DLD1 (cell line): ENCODE results near the gene TNS1.

Source experiments
- in situ Hi-C: cut with HindIII; loops from 2 replicates; pipeline ENCODE4 v1.10.0; 2017; ENCODE audit warnings: low sequenced_read_pairs

The TNS1 gene

DNA sequence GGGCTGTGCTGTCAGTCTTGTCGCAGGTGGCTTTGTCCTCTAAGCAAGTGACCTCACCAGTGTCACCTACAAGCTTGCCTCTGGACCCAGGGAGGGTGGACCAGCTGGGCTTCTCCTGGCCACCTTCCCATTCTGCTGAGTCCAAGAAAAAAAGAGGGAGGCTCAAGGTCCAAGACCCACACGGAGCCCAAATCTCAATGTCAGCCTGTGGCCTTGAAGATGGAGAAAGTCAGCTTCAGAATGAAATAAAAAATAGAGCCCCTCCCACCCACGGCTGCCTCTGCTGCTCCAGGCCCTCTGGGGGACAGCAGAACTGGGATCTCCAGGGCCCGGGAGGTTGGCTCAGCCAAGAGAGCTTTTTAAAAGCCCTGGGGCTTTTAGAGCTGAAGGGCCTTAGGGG is 145.9 kb downstream of the TNS1 start:
- in situ Hi-C loops: no loop called here

DNA sequence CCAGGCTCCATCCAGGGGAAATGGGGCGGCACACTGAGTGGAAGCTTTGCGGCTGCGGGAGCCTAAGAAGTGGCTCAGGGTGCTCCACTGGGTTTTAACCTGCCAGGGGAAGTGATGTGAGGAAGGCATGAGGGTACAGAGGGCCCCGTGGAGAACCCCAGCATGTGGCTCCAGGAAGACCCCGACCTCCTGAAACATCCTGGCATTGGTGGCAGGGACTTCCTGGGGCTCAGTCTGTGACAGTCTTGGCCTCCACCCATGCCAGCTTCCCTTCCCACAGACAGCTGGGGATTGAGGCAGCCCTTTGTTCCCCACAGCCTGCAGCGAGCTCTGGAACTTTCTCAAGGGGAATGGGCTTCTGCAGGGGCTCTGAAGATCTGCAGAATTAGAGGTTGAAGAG is 146.6 kb downstream of the TNS1 start:
- in situ Hi-C loops: no loop called here

DNA sequence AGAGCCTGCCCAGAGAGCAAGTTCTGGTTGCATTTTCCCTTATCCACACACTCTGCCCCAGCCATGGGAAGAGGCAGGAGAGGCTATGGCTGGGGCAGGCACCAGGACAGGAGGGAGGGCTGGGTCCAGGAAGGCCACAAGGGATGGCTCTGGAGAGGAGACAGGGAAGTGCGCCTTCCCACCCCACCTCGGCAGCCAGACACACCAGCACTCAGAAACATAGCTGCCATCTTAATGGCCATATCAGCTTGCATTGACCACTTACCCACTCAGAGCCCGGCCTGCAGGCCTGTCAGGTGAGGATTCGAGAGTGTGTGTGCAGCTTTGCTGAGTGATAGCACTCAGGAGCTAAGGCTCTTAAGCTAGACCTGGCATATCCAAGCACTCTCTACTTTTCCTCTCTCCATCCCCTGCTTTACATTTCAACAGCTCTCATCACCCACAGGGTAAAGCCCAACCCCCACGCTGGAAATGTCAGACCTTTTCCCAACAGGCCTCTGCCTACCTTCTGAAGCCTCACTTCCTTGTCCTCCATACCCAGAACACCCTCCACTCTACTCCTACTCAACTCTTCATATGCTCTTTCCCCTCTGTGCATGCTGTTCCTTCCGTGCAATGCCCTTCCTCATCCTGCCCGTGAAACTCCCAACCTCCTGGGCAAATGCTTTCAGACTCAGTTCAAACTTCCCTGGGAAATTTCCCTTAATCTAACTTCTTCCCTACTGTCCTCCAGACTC is 147.9 kb downstream of the TNS1 start:
- in situ Hi-C loops: no loop called here

DNA sequence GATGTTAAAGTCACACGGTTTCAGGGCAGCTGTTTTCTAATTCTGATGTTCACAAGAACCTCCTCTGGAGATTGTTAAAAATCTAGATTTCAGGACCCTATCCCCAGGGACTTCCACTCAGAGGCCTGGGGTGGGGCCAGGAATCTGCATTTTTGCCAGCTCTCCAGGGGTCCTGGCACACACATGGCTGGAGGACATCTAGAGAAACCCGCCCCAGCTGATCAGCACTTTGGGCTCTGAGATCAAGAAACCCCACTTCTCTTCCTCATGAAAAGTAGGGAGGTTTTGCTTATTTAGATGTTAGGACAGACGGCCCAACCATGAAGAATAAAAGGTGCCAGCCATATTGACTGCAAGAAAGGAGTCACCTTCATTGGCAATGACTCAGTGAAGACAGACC is 148.8 kb downstream of the TNS1 start:
- in situ Hi-C loops: no loop called here

DNA sequence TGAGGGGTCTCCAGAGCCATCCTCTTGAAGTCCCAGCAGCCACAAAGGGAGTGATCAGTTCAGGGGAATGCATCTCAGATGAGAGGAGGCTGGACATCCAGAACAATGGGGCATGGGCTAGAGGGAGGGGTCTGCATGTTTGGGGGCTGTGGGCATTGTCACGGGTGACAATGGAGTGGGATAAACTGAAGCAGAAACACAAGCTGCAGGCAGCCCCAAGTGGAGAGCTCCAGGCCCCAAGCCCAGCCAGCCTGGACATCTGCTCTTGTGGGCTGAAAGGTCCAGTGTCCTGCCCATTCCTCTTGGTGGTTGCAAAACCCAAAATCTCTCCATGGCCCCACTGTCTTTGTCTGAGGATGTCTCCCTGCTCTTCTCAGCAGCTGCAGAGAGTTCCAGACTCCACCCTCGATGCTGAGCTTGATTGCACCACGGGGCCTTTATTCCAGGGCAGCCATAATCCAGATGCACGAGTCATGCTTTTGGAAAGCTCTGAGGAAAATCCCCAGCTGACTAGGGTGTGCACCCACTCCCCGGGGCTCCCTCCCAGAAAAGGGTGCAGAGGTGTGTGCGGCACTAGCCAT is 149.4 kb downstream of the TNS1 start:
- in situ Hi-C loops: no loop called here

DNA sequence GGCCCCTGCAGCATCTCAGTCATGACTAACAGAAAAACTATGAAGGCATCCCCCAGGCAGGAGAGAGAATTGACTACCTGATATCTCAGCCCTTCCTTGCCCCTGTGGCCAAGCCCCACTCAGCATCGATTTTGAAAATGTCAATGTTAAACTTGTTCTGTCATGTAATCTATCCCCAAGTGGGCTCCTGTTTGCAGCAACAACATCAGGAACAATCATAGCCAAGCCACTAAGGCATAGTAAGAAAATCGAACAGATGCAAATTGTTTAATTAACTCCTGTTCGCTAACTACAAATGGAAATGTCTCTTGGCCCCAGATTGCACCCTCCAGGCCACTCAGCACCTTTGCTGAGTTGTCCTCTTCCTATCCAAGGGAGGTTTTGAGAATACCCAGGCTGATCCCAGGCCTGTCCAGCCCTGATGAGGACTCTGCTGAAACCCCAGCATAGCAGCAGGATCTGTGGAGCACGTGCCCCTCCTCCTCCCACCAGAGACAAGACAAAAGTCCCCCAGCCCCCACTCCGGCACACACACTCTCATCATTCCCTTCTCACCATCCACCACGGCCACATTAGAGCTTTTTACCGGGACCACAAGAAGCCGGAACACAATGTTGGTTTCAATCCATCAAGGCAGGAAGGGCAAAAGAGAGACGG is 150.1 kb downstream of the TNS1 start:
- in situ Hi-C loops: no loop called here

DNA sequence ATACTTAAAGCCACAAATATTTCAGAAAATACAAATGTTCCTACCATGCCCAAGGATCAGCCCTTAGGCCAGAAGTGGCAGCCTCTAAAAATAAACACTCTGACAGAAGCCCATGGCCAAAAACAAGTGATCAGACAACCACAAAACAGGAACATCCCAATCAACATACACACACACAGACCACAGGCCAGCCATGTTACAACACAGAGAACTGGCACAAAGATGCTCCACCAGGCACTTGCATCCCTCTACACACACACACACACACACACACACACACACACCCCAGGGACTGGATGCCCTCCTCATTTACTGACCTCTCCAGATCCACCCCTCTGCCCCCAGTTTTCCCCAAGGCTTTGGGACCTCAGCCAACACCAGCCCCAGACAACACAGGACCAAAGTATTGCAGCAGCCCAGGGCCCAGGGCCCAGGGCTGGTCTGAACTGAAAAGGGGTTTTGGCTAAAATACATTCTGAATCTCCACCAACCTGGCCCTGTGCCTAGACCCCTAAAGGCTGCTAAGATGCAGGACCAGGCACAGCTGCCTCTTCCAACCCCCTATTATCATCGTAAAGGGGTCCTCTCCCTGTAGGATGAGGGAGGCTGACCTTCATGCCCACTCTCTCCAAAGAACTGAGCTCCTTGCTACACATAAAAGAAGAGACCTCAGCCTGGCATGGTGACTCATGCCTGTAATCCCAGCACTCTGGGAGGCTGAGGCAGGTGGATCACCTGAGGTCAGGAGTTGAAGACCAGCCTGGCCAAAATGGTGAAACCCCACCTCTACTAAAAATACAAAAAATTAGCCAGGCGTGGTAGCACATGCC is 151.4 kb downstream of the TNS1 start:
- in situ Hi-C loops: no loop called here

DNA sequence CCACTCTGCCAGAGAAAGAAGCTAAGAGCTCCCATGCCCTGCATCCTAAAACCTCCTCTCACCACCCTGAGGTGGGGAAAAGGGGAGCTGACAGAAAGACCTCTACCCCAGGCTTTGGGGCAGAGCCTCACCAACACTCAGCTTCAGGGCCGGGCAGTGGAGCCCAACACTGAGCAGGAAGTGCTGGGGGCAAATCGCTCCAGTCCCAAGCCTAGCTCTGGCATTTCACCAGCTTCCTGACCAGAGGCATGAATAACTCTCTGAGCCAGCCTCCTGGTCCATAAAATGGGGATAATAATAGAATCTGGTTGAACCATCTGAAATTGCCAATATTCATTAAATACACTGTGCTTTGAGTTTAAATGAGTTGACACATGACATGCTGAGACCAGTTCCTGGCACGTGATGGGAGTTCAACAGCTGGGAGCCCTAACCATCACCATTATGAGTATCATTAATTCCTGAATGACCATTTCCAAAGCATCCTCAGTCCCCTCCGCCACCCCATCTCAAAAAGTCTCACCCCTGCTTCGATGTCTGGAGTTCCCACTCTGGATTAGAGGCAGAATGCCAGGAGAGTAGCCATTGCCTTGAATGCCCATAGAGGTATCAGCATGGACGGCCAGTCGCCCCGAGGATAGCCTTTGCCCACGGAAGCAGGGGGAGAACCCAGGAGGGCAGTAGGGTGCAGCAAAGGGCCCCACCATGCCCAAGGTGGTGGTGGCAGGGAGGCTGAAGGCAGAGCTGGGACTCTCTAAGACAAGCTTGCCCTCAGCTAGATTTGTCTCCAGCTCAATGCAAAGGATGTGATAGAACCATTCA is 153.4 kb downstream of the TNS1 start:
- in situ Hi-C loops: no loop called here

DNA sequence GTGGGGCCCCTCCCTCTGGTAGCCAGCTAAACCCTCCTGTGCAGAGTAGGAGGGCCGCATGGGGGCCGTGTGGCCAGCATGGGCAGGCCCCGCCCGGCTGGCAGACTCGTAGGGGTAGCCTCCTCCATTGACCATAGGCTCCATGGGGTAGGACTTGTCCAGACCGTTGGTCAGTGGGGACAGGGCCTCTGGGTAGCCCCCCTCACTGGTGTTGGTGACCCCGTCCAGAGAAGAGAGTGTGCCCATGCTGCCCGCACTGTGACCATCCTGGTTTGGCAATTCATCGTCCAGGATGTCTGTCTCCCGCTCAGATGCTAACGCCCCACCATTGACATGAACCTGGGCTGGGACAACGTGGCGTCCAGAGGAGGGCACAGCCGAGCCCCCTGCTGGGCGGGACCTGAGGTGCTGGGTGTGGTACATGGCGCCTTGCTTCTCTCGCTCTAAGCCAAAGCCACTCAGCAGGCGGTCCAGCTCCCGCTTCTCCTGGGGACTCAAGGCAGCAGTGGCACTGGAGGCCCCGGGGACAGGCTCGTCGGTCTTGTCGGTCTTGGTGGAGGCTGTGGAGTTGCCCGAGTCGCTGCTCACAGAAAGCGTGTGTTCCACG is 154.3 kb downstream of the TNS1 start:
- in situ Hi-C loops: no loop called here

DNA sequence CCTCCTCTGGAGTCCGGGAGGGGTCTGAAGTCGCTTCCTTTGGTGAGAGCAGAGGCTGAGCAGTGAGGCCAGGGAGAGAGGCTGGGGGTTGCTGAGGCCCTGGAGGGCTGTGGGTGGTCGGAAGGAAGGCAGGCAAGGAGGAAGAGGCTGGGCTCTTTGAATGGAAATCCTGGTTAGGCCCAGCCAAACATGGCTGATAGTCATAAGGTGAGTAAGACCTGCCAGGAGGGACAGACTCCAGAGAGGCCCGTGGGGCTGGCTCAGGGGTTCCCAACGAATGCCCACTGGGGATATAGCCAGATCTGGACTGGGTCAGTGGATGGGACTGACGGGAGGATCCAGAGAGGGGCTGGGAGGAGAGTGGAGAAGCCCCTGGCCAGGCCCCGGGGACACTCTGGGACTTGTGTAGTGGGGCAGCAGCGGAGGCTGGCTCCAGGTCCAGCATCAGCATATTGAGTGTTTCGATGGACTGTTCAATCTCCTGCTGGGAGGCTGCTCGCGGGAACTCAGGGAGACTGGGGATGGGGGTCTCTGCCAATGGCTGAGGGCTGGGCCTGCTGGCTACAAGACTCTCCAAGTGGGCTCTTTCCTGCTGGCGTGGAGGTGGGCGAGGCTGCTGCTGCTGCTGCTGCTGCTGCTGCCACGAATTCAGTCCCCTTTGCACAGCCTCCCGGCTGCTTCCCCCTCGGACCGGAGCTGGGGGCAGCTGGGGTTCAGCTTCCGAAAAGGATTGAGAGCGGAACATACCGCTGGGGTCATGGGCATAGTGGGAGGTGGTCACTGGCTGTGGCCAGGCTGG is 155.0 kb downstream of the TNS1 start:
- in situ Hi-C loops: no loop called here

DNA sequence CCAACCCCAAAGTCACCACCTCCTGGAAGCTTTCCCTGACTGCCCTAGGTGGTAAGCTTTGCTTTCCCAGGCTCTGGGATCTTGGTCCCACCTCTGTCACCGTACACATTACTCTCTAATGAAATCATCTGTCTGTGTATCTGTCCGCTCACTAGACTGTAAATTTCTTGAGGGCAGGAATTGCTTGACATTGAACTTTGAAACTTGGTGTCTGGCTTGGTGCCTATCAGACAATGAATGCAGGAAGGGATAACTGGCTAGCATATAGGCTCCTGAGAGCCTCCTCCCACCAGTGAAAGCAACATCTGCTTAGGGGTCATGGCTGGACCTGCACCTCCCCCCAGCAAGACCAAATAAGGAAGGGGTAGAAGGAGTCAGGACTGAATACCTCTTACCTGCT is 155.7 kb downstream of the TNS1 start:
- in situ Hi-C loops: no loop called here

DNA sequence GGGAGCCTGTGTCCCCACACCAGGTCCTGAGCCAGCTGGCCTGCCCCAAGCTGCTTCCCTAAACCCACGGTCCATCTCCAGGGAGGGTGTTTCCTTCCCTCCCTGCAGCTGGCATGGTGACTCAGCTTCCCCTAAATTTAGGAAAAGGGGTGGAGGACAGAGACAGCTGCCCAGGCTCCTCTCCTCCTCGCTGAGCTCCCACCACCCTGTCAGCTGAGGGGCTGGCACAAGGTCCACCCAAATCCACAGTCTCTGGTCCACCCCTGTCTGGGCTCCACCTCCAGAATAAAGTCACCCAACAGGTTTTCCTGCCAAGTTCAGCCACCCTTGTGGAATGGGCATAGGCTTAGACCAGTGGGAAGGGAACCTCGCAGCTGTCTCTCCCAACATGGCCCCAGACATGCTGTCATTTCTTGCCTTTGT is 156.5 kb downstream of the TNS1 start:
- in situ Hi-C loops: no loop called here

DNA sequence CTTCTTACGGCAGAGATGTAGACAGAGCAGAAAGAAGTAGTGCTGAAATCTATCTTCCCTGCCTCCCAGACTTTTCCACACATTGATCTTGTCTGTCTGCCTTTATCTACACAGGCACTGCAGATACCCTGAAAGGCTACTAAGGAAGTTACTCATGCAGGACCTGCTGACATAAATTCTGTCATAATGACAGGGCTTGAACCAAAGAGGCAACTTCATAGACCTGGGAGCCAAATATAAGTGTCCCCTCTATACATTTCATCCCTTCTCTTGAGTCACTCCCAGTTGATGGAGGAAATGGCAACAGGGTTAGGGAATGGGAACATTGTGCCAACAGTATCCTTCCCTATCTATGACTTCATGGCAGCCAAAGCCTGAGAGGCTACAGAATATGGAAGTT is 157.5 kb downstream of the TNS1 start:
- in situ Hi-C loops: no loop called here

DNA sequence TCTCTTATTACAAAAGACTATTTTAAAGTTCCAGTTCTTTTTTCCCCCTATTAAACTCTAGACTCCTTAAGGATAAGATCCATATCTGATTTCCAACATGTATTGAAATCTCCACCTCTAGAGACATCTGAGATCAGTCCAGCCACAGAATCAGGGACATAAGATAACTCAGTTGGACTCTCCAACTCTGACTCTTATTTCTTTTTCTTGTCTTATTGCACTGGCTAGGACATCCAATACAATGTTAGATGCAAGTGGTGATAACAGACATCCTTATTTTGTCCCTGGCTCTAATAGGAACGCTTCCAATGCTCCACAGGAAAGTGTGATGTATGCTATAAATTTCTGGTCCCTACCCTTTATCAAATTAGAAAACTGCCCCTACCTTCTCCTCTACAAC is 158.1 kb downstream of the TNS1 start:
- in situ Hi-C loops: no loop called here

DNA sequence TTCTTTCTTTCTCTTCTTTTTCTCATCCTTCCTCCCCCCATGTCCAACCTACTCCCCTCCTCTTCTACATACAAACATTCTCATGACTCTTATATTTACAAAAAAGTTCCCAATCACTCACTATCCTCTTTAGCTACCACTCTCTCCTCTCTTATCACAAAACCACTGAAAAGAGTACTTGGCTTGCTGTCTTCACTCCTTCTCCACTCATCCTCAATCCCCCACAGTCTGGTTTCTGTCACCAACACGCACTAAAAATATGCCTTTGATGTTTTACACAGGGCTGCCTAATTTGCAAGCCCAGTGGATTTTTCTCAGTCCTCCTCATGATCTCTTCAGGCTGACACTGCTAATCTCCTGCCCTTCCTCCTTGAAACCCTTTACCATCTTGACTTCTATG is 159.5 kb downstream of the TNS1 start:
- in situ Hi-C loops: no loop called here

DNA sequence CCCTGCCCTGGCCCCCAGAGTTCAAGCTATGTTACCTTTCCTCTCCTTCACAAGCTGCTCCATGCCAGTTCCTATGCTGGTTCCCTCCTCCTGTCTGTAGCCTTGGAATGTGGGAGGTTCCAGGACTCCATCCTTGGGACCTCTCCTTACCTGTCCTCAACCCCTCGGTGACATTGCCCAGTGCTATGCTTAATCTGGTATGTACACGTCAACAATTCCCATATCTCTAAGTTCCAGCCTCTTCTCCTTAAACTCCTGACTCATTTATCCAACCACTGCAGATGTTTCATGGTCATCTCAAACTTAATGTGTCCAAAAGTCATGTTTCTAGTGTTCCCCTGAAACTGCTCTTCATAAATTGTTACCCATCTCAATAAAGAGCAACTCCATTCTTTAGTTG is 160.8 kb downstream of the TNS1 start:
- in situ Hi-C loops: no loop called here

DNA sequence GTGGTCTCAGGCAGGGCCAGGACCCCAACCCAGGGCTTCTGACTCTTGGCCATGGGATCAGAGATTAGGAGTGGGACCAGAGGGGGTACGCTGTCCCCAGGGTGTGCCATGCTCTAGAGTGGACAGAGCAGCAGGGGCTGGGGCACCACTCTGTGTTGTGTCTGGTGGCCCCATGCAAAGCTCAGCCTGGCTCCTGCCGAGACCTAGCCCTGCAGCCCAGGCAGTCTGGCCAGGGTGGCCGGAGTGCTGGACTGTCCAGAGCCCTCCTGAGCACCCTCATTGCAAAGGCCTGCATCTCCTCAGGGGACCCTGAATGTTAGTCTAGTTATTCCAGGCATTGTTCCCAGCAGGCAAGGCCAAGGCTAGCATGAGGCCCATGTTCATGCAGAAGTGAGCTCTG is 162.3 kb downstream of the TNS1 start:
- in situ Hi-C loops: no loop called here

DNA sequence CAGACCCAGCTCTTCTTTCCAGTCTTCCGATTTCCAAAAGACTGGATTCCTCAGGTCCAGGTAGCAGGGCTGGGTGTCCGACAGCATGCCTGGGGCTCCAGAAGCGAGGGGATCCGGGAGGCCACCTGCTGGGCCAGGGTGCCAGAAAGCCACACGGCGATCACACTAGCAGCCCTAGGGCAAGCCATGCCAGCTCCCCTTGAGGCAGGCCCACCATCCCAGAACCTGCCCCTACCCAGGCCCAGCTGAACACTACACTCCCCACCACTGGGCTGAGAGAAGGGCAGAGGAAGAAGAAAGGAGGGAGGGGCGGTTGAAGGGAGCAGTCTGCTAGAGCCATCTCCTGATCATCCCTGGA is 163.1 kb downstream of the TNS1 start:
- in situ Hi-C loops: no loop called here

DNA sequence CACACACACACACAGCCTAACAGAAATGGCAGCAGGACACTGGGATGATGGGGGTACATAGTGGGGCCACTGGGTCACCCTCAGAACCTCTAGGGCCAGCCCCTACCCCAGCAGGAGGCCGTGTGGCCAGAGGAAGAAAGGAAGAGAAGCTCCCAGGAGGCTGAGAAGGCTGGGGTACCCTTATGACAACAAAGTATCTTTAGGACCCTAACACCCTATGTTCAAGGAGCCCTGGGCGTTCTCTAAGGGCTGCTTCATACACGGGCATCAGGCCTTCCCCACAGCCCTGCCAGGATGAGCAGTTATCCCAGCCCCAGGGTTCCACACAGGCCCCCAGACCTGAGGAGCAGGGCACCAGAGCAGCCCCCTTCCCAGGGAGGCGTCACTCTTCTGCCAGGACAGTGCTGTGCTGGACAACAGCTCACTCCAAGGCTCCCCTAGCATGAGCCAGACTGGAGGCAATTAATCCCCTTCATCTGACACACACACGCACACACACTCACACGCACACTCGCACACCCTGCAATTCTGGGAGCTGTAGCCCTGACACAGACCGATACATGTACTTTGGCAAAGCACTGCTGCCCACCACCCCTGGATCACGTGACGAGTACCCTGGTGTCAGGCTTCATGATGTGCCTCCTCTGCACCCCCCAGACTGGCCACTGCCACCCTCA is 163.6 kb downstream of the TNS1 start:
- in situ Hi-C loops: no loop called here
